SW480 (cell line): Measurements from ENCODE around the gene APC2.

Experiments
- DNase-seq: peaks from one replicate; pipeline ENCODE4 v3.0.0-alpha.2; 2016; ENCODE audit warnings: low spot score

Gene APC2

DNA sequence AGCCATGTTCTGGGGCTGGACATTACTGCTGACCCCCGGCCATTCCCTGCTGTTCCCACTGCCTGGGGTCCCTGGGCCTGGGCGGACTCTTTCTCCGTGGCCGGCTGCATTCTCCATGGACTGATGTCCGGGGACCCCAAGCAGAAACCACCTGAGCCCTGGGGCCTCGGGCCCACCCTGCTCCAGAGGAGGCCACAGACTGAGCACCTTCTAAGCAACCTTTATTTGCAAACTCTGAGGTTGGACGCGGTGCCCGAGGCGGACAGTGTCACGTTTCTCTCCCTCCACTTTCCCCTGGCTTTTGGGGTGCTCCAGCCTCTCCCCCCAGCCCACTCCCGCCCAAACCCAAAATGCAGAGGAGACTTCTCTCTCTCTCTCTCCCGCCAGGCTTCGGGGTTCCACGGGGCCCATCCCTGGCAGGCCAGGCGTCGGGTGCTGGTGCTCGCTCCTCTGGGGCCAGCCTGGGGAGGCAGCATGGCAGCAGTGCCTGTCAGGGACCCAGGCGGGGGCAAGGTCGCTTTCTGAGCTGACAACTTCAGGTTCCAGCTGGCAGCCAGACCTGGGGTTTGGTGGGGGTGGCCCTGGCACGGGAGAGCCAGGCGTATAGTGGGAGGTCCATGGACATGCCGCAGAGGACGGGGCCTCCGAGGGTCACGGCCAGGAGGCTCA, 31.4 kb downstream of the APC2 start:
- DNase-seq: no peak

DNA sequence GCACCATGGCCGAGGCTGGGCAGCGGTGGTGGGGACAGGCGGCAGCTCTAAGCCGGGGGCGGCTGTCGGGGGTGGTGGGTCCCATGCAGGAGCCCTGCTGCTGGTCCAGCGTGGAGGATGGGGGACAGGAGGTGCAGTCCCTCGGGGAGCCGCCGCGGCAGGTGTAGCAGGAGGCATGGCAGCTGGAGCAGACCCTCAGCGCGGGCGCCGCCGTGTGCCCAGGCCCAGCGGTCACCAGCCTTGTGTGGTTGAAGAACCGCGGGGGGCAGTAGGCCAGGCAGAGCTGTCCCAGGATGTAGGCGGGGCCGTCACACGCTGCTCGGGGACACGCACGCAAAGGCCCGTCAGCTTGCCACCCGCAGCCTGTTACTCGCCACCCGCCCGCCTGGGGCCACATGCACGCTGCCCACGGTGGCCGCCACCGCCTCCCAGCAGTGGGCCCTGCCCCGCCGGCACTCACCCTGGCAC, 32.0 kb downstream of the APC2 start:
- peak; percentile 26 for DNase-seq

DNA sequence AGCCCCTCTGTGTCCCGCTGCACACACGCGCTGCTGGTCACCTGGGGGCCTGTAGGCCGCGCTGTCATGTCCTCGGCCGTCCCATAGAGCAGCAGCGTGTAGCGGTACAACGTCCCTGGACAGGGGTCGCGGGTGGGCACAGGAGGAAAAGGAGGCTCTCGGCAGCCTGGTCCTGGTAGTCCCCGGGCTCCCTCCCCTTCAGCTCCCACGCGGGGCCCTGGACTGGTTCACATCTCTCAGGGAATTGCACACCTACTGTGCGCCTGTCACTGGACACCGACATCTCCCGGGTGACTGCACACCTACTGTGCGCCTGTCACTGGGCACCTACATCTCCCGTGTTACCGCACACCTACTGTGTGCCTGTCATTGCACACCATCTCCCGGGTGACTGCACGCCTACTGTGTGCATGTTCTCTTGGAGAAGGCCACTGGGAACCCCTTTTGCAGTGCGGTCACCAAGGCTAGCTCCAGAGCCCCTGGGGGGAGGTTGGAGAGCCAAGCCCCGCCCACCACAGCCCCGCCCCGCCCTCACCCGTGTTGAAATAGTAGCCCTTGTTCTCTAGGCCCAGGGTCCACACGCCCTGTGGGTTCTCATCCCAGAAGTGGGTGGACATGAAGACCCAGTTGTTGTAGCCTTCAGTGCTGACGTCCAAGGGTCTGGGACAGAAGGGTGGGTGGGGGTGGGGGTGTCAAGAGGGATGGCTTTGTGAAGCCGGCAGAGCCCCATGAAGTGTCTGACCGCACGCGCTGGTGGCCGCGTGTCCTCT, 32.6 kb downstream of the APC2 start:
- peak; percentile 19 for DNase-seq

GRCh38 chr19:1483131-1483978, 33.4 kb downstream of the APC2 start:
- no peak for DNase-seq

DNA sequence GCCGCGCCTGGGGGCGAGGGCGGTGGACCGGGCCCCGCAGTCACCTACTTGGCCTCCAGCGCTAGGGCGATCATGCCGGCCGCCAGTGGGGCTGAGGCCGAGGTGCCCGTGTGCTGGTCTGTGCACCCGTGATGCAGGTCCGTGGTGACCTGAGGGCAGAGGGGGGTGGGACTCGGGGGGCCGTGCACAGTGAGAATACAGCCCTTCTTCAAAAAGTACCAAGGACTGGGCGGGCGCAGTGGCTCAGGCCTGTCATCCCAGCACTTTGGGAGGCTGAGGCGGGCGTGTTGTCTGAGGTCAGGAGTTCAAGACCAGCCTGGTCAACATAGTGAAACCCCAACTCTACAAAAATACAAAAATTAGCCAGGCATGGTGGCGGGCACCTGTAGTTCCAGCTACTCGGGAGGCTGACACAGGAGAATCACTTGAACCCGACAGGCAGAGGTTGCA, 34.1 kb downstream of the APC2 start:
- DNase-seq: no peak

- no peak for DNase-seq
These were observed 37.0 kb downstream of the APC2 start for GRCh38 chr19:1486720-1487575.

- no peak for DNase-seq
These were observed 37.8 kb downstream of the APC2 start for GRCh38 chr19:1487576-1488281.

GRCh38 chr19:1488282-1488601, 38.3 kb downstream of the APC2 start:
- no peak for DNase-seq

- DNase-seq: no peak
These were observed 39.8 kb downstream of the APC2 start for GRCh38 chr19:1489463-1490310.

- DNase-seq: peak; percentile 92
These were observed 40.6 kb downstream of the APC2 start, which contains the start of gene PCSK4 for GRCh38 chr19:1490311-1491113. Gene PCSK4 (minus strand): TSS chr19:1490350. CDS start chr19:1490346, 4 bp downstream.

GRCh38 chr19:1491114-1491848, 41.4 kb downstream of the APC2 start, which contains the start of gene REEP6:
Gene REEP6 (plus strand): TSS chr19:1491181. CDS start chr19:1491270, 89 bp downstream.
- DNase-seq: no peak

DNA sequence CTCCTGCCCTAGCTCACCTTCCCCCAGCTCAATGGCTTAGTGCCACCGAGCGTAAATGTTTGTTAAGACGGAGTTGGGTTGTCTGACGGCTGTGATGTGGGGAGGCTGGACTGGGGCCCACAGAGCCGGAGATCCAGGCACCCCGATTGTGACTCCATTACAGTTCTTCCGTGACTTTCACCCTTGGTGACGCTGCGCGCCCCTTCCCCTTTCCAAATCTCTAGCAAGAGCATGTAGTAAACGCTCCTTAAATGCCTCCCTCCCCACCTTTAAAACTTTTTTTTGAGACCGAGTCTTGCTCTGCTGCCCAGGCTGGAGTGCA, 41.9 kb downstream of the APC2 start:
- DNase-seq: no peak

- DNase-seq: no peak
These were observed 42.6 kb downstream of the APC2 start for GRCh38 chr19:1492474-1493006.

- no peak for DNase-seq
These were observed 44.3 kb downstream of the APC2 start for GRCh38 chr19:1494115-1494815.

GRCh38 chr19:1495051-1495798, 45.3 kb downstream of the APC2 start:
- no peak for DNase-seq

DNA sequence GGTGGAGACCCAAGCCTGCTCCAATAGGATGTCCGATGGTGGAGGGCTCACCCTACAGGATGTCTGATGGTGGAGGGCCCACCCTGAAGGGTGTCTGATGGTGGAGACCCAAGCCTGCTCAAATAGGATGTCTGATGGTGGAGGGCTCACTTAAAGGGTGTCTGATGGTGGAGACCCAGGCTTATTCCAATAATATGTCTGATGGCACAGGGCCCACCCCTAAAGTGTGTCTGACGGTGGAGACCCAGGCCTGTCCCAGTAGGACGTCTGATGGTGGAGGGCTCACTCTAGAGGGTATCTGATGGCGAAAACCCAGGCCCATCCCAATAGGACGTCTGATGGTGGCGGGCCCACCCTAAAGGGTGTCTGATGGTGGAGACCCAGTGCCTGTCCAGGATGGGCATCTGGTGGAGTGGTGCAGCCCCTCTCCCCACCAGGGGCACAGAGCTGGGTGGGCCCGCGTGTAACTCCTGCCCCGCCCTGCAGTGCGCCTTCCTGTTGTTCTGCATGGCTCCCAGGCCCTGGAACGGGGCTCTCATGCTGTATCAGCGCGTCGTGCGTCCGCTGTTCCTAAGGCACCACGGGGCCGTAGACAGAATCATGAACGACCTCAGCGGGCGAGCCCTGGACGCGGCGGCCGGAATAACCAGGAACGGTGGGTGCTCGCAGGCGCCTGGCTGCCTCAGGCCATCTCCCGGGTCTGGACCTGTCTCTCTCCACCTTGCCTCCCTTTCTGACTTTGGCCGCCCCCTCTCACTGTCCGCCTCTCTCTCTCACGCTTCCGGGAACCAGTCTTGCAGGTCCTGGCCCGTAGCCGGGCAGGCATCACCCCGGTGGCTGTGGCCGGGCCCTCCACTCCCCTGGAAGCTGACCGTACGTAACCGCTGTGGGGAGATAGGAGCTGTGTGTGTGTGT, 46.1 kb downstream of the APC2 start:
- DNase-seq: no peak
